ENCODE data around the gene PITPNM2.

GRCh38 chr12:123131291-123131832, 19.5 kb downstream of the PITPNM2 start:
- TF ChIP-seq CTCF (IDR thresholded peaks at IDR 0.05; ENCODE audit: low read length) (no peak), EZH2 (IDR thresholded peaks at IDR 0.05; ENCODE audit: borderline replicate concordance, low read length) (no peak)
